GM19397 (cell line): Measurements from ENCODE around the gene PPHLN1.

Experiments
- ATAC-seq: cut with Tn5 transposase; IDR thresholded peaks from one replicate; pipeline ENCODE4 v1.9.1; 2021; ENCODE audit warnings: mild to moderate bottlenecking, moderate library complexity; ENCODE audit not compliant: unreplicated experiment

Gene PPHLN1

GRCh38 chr12:42432517-42433140 lies 106.7 kb downstream of the PPHLN1 start:
- no peak for ATAC-seq

GRCh38 chr12:42440608-42441007 lies 114.6 kb downstream of the PPHLN1 start:
- no peak for ATAC-seq

GRCh38 chr12:42442311-42442759 lies 116.4 kb downstream of the PPHLN1 start:
- no peak for ATAC-seq

- no peak for ATAC-seq
Measured at GRCh38 chr12:42442888-42443287, 116.9 kb downstream of the PPHLN1 start.

GRCh38 chr12:42444192-42444943 lies 118.4 kb downstream of the PPHLN1 start:
- ATAC-seq, result no peak

GRCh38 chr12:42445891-42446290 lies 119.9 kb downstream of the PPHLN1 start:
- no peak for ATAC-seq

- no peak for ATAC-seq
Measured at GRCh38 chr12:42446761-42447160, 120.8 kb downstream of the PPHLN1 start.

GRCh38 chr12:42447371-42447786 lies 121.4 kb downstream of the PPHLN1 start:
- ATAC-seq, result no peak

GRCh38 chr12:42448841-42449240 lies 122.9 kb downstream of the PPHLN1 start:
- no peak for ATAC-seq

- no peak for ATAC-seq
Measured at GRCh38 chr12:42450248-42450647, 124.3 kb downstream of the PPHLN1 start.

- ATAC-seq, result no peak
Measured at GRCh38 chr12:42458575-42458974, 132.6 kb downstream of the PPHLN1 start.

GRCh38 chr12:42459336-42459847 lies 133.4 kb downstream of the PPHLN1 start:
- ATAC-seq, result no peak

GRCh38 chr12:42462486-42462885 lies 136.5 kb downstream of the PPHLN1 start:
- no peak for ATAC-seq

GRCh38 chr12:42463671-42464070 lies 137.7 kb downstream of the PPHLN1 start:
- no peak for ATAC-seq

- peak; percentile 23 for ATAC-seq
Measured at GRCh38 chr12:42468341-42468821, 142.4 kb downstream of the PPHLN1 start.

GRCh38 chr12:42468921-42469320 lies 143.0 kb downstream of the PPHLN1 start:
- ATAC-seq, result peak; percentile 4

- ATAC-seq, result peak; percentile 94
Measured at GRCh38 chr12:42469355-42470175, 143.6 kb downstream of the PPHLN1 start.

GRCh38 chr12:42472376-42472775 lies 146.4 kb downstream of the PPHLN1 start:
- no peak for ATAC-seq

- no peak for ATAC-seq
Measured at GRCh38 chr12:42473130-42473529, 147.2 kb downstream of the PPHLN1 start.

- no peak for ATAC-seq
Measured at GRCh38 chr12:42473561-42473960, 147.6 kb downstream of the PPHLN1 start.

- ATAC-seq, result no peak
Measured at GRCh38 chr12:42474391-42474790, 148.4 kb downstream of the PPHLN1 start.
